Left lung (tissue), 10 donors: ENCODE results near the gene VSNL1. TPM values are rescaled to one million over a fixed set of nuclear protein-coding genes. Genes with fewer than 3 reads are reported as not detected.

Source experiments
- ATAC-seq: fragments of 200-7000 bp; cut with Tn5 transposase; one replicate; pipeline ENCODE4 v1.9.1; 2020; ENCODE audit warnings: moderate library complexity
- DNase-seq, 4 donors: peaks; one replicate each; pipeline ENCODE4 v3.0.0-alpha.2; 2013 to 2020
- H3K27ac ChIP-seq, 2 donors: fragments of 200-600 bp; sonication (generic) in 1 of 2; one replicate each; pipeline versions ENCODE4 v1.5.0 to v1.8.0; 2020 to 2021
- H3K27me3 ChIP-seq, 2 donors: fragments of 200-600 bp; sonication (generic) in 1 of 2; one replicate each; pipeline versions ENCODE4 v1.5.0 to v1.8.0; 2020 to 2021
- H3K36me3 ChIP-seq, 2 donors: fragments of 200-600 bp; sonication (generic) in 1 of 2; one replicate each; pipeline versions ENCODE4 v1.5.0 to v1.8.0; 2020 to 2021
- H3K4me1 ChIP-seq, 2 donors: fragments of 200-600 bp; one replicate each; pipeline ENCODE4 v1.8.0; 2021
- H3K4me3 ChIP-seq, 2 donors: fragments of 200-600 bp; sonication (generic) in 1 of 2; one replicate each; pipeline versions ENCODE4 v1.5.0 to v1.8.0; 2020 to 2021; ENCODE audit warnings: mild to moderate bottlenecking in 1 of 2
- H3K9me3 ChIP-seq, 2 donors: fragments of 200-600 bp; sonication (generic) in 1 of 2; one replicate each; pipeline versions ENCODE4 v1.5.0 to v1.8.0; 2020 to 2021
- intact Hi-C, 2 donors: fragments of 100-400 bp; cut with DNase I; formaldehyde crosslinking; loops; one replicate each; pipeline versions ENCODE4 v1.11.2 to v1.14.2; 2022
- polyA plus RNA-seq, 6 donors: library from polyadenylated mRNA; unstranded; fragments of 120-200 nt; gene quantifications; one replicate each; pipeline ENCODE4 v1.2.1, GENCODE V29; 2013; ENCODE audit not compliant: insufficient read length in 6 of 6
- total RNA-seq, 2 donors: library from RNA; stranded (reverse); fragmentation: NEBNext Ultra II Directional; extraction: Animal tissue kit (Norgen Biotek cat#: 25700); gene quantifications; one replicate each; pipeline ENCODE4 v1.2.1, GENCODE V29; 2021
- TF ChIP-seq, protein P1 (sequence below), 2 donors: fragments of 200-600 bp; sonication (generic) in 1 of 2; IDR thresholded peaks; one replicate each; pipeline versions ENCODE4 v1.5.0 to v1.8.0; 2021; ENCODE audit warnings: antibody characterized with exemption in 2 of 2
- donor health status: DM: no; HTN: yes; CAD: no.
- donor health status: DM: no; HTN: no; CAD: no.

The VSNL1 gene
- total and polyA plus RNA-seq, 8 donors = 1.6 to 21.3 (median 16.9) TPM

GRCh38 chr2:17599617-17600016, 59.1 kb downstream of the VSNL1 start:
- no peak overlapping the region for H3K27ac ChIP-seq
- H3K27me3 ChIP-seq = no peaks in the 10 kb centered on the region
- DNase-seq = no peak
- TF ChIP-seq, protein P1, sequence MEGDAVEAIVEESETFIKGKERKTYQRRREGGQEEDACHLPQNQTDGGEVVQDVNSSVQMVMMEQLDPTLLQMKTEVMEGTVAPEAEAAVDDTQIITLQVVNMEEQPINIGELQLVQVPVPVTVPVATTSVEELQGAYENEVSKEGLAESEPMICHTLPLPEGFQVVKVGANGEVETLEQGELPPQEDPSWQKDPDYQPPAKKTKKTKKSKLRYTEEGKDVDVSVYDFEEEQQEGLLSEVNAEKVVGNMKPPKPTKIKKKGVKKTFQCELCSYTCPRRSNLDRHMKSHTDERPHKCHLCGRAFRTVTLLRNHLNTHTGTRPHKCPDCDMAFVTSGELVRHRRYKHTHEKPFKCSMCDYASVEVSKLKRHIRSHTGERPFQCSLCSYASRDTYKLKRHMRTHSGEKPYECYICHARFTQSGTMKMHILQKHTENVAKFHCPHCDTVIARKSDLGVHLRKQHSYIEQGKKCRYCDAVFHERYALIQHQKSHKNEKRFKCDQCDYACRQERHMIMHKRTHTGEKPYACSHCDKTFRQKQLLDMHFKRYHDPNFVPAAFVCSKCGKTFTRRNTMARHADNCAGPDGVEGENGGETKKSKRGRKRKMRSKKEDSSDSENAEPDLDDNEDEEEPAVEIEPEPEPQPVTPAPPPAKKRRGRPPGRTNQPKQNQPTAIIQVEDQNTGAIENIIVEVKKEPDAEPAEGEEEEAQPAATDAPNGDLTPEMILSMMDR (IDR thresholded peaks at IDR 0.05) = no peak
- no peak for ATAC-seq
- no peak overlapping the region for H3K4me3 ChIP-seq
- intact Hi-C loops = no loop called here
- H3K4me1 ChIP-seq = no peaks in the 10 kb centered on the region
- H3K36me3 ChIP-seq = no peaks in the 10 kb centered on the region
- no peaks in the 10 kb centered on the region for H3K9me3 ChIP-seq

GRCh38 chr2:17600556-17601204, 60.2 kb downstream of the VSNL1 start:
- Histone ChIP-seq H3K4me1 (no peaks in the 10 kb centered on the region), H3K4me3 (no peak overlapping the region), H3K27ac (no peak overlapping the region), H3K36me3 (no peaks in the 10 kb centered on the region), H3K9me3 (no peaks in the 10 kb centered on the region), H3K27me3 (no peaks in the 10 kb centered on the region)
- DNase-seq (no peak), ATAC-seq (no peak)
- TF ChIP-seq, protein P1 (IDR thresholded peaks at IDR 0.05) = no peak
- intact Hi-C loops = no loop called here

DNA sequence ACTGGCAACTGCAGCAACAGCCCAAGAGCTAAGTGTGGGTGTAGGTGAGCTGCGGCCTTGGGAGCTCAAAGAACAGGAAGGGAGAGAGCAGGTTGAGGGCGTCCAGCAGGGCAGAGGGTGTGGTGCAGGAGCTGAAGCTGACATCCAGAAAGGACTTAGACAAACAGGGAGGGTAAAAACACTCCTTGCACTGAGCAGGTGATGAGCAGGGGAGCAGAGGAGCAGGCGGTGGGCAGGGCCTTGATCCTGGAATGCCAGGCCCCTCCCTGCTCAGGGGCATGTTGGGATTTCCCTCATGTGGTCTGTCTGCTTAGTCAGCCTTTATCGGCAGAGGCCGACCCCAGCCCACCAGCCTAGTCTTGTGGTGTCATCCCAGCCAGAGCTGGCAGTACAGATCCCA, 63.6 kb downstream of the VSNL1 start:
- no peaks in the 10 kb centered on the region for H3K27me3 ChIP-seq
- DNase-seq (no peak), ATAC-seq (no peak)
- no peak overlapping the region for H3K4me3 ChIP-seq
- H3K9me3 ChIP-seq = no peaks in the 10 kb centered on the region
- no peaks in the 10 kb centered on the region for H3K36me3 ChIP-seq
- intact Hi-C loops = no loop called here
- H3K4me1 ChIP-seq = no peaks in the 10 kb centered on the region
- H3K27ac ChIP-seq = no peak overlapping the region
- TF ChIP-seq, protein P1 (IDR thresholded peaks at IDR 0.05) = no peak

- Histone ChIP-seq H3K27ac (no peak overlapping the region), H3K36me3 (no peaks in the 10 kb centered on the region), H3K4me3 (no peak overlapping the region), H3K4me1 (no peaks in the 10 kb centered on the region), H3K27me3 (no peaks in the 10 kb centered on the region), H3K9me3 (no peaks in the 10 kb centered on the region)
- TF ChIP-seq, protein P1 (IDR thresholded peaks at IDR 0.05) = no peak
- DNase-seq (no peak), ATAC-seq (no peak)
- intact Hi-C loops = no loop called here
Observed at GRCh38 chr2:17605696-17606095, 65.2 kb downstream of the VSNL1 start.

DNA sequence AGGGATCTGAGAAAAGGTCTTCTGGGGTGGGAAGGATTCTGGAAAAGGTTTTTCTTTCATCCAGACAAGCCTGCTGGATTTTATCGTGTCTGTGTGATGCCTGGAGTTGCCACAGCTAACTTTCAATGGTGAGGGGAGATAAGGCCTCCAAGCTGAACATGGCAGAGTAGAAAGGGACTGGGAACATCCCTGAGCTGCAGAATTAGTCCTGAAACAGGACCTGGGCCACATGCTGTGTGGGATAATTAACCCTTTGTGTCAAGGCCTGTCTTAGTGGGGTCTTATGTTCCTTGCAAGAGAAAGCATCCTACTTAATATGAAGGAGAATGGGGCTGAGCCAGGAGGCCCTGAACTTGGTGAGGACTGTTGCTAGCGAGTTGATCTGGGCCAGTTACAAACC, 66.4 kb downstream of the VSNL1 start:
- Histone ChIP-seq H3K27ac (no peak overlapping the region), H3K4me3 (no peak overlapping the region), H3K4me1 (no peaks in the 10 kb centered on the region), H3K9me3 (no peaks in the 10 kb centered on the region), H3K27me3 (no peaks in the 10 kb centered on the region), H3K36me3 (no peaks in the 10 kb centered on the region)
- no peak for DNase-seq
- intact Hi-C loops = no loop called here
- TF ChIP-seq, protein P1 (IDR thresholded peaks at IDR 0.05) = no peak
- no peak for ATAC-seq
